ENCODE measurements around the gene DOCK7.

Gene DOCK7

DNA sequence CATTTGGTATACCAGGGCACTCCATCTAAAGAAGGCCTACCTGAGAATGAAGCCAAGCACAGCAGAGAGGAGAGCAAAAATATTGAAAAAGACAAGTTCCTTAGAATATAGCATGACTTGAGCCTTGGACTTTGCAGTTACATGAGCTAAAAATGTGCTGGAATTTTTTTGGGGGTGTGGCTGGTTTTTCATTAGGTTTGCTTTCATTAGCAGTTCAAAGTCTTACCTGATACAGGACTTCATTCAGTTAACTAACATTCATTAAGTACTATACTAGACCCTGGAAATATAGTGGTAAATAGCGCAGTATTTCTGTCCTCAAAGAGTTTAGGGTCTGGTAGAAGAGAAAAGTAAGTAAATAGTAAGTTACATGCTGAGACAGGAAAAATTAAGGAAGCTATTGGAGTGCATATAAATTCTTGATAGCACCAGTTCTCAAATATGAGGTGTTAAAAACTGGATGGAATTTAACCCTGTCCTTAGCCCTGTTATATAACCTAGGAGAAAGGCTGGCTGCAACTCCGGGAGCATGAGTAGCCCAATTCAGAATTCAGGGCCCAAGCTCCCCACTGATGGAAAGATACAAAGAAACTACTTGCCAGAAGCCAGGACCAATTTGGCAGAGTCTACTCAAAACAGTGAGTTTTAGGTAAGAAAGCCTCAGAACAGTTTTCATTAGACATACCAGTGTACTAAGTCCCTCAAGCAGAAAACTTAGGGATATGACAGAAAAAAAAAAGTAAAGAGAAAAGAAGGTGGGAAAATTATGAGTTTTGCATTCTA, 3.1 kb upstream of the DOCK7 start:
- H4K8ac ChIP-seq (ENCODE audit: low read length) = no peak overlapping the region
- H2BK12ac ChIP-seq (ENCODE audit: low read length in 2 of 2) = peak overlapping the region in 1 of 2 experiments; percentile 91

DNA sequence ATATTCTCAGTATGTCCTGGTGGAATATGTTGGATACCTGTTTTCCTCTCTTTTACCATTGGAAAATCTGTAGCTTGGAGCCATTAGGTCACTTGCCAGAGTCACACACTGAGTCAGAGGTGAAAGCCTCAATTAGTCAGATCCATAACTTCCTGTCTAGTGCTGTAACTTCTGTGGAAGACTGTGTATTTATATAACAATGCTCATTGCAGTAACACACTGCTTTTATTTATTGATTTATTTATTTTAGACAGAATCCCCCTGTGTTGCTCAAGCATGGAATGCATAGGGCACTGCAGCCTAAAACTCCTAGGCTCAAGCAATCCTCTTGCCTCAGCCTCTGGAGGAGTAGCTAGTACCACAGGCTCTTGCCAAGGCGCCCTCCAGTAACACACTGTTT, 1.3 kb upstream of the DOCK7 start:
- Histone ChIP-seq H3K79me1 (replicated peaks; ENCODE audit: low read length, poor library complexity, severe bottlenecking) (peaks cover 12% of the 10 kb centered on the region), H3K4me3 (ENCODE audit: insufficient read depth in 1 of 2, low read depth in 1 of 2, low read length in 2 of 2) (peak overlapping the region in 1 of 2 experiments; percentile 66), H4K91ac (ENCODE audit: low read length) (no peak overlapping the region), H3K4me1 (ENCODE audit: control insufficient read depth, insufficient read depth, low read depth, low read length) (peaks cover 9% of the 10 kb centered on the region), H3K4me2 (ENCODE audit: low read length, poor library complexity, severe bottlenecking) (no peak overlapping the region), H3K27ac (ENCODE audit: low read length, poor library complexity, severe bottlenecking) (peak overlapping the region; percentile 28), H3K23ac (ENCODE audit: low read length in 2 of 2) (no peak overlapping the region), H4K8ac (ENCODE audit: low read length) (no peak overlapping the region), H2AK5ac (ENCODE audit: low read length, severe bottlenecking) (no peak overlapping the region), H2BK12ac (ENCODE audit: low read length in 2 of 2) (no peak overlapping the region), H2BK15ac (ENCODE audit: low read depth, poor library complexity, severe bottlenecking) (no peak overlapping the region), H3K4ac (ENCODE audit: low read depth in 1 of 2, low read length in 2 of 2) (peak overlapping the region in 1 of 2 experiments; percentile 26), H3K27me3 (ENCODE audit: control insufficient read depth in 1 of 2, insufficient read depth in 1 of 2, low read length in 2 of 2) (no peaks in the 10 kb centered on the region), H3K36me3 (ENCODE audit: control insufficient read depth in 1 of 2, insufficient read depth in 2 of 2, low read depth in 1 of 2, low read length in 2 of 2) (no peaks in the 10 kb centered on the region), H2AFZ (ENCODE audit: low read depth, low read length) (no peak overlapping the region), H3K14ac (ENCODE audit: low read length in 2 of 2) (no peak overlapping the region), H2BK5ac (ENCODE audit: low read depth, low read length, poor library complexity, severe bottlenecking) (no peak overlapping the region), H3K9ac (ENCODE audit: low read length) (peak overlapping the region; percentile 90), H3K9me3 (ENCODE audit: control insufficient read depth, low read length) (no peaks in the 10 kb centered on the region), H3K18ac (ENCODE audit: low read depth in 1 of 2, low read length in 2 of 2) (peak overlapping the region in 1 of 2 experiments; percentile 77), H2BK120ac (ENCODE audit: low read depth, low read length) (no peak overlapping the region)
- WGBS = 38% methylated on average over 1 of the region's 1 CpG
- peak; percentile 90 for DNase-seq

More for the DNA sequence above, 3.1 kb upstream of the DOCK7 start:
- no peaks in the 10 kb centered on the region for H3K36me3 ChIP-seq (ENCODE audit: control insufficient read depth in 1 of 2, insufficient read depth in 2 of 2, low read depth in 1 of 2, low read length in 2 of 2)
- peaks cover 7% of the 10 kb centered on the region for H3K4me1 ChIP-seq (ENCODE audit: control insufficient read depth, insufficient read depth, low read depth, low read length)
- no peak overlapping the region for H3K23ac ChIP-seq (ENCODE audit: low read length in 2 of 2)
- no peaks in the 10 kb centered on the region for H3K9me3 ChIP-seq (ENCODE audit: control insufficient read depth, low read length)
- no peak overlapping the region for H3K14ac ChIP-seq (ENCODE audit: low read length in 2 of 2)
- peak overlapping the region in 1 of 2 experiments; percentile 8 for H3K18ac ChIP-seq (ENCODE audit: low read depth in 1 of 2, low read length in 2 of 2)
- H3K79me1 ChIP-seq (replicated peaks; ENCODE audit: low read length, poor library complexity, severe bottlenecking) = peaks cover 12% of the 10 kb centered on the region
- DNase-seq = no peak
- no peak overlapping the region for H3K4me2 ChIP-seq (ENCODE audit: low read length, poor library complexity, severe bottlenecking)
- H2BK120ac ChIP-seq (ENCODE audit: low read depth, low read length) = no peak overlapping the region
- H3K27me3 ChIP-seq (ENCODE audit: control insufficient read depth in 1 of 2, insufficient read depth in 1 of 2, low read length in 2 of 2) = no peaks in the 10 kb centered on the region
- no peak overlapping the region for H4K91ac ChIP-seq (ENCODE audit: low read length)
- H3K4ac ChIP-seq (ENCODE audit: low read depth in 1 of 2, low read length in 2 of 2) = no peak overlapping the region
- no peak overlapping the region for H2AFZ ChIP-seq (ENCODE audit: low read depth, low read length)
- H3K4me3 ChIP-seq (ENCODE audit: insufficient read depth in 1 of 2, low read depth in 1 of 2, low read length in 2 of 2) = peak overlapping the region in 1 of 2 experiments; percentile 66
- WGBS = 100% methylated on average over 2 of the region's 2 CpGs
- H2AK5ac ChIP-seq (ENCODE audit: low read length, severe bottlenecking) = no peak overlapping the region
- peak overlapping the region; percentile 90 for H3K9ac ChIP-seq (ENCODE audit: low read length)
- no peak overlapping the region for H2BK15ac ChIP-seq (ENCODE audit: low read depth, poor library complexity, severe bottlenecking)
- H3K27ac ChIP-seq (ENCODE audit: low read length, poor library complexity, severe bottlenecking) = no peak overlapping the region
- H2BK5ac ChIP-seq (ENCODE audit: low read depth, low read length, poor library complexity, severe bottlenecking) = no peak overlapping the region

DNA sequence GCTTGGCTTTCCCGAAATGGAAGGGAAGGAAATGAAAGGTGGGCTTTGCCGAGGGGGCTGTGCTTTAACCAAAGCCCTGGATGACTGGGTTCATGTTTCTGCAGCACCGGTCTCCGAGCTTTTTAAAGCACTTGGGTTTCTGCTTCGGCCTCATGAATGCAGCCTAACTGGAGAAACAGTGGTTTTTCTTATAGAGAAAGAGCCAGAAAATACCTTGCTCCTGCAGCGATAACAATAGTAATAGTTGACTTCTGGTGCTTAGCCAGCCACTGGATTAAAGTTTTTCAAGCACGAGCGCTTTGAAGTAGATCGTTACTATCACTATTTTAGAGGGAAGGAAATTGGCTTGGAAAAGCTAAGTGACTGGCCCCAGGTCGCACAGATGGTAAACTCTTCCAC, 500 bp upstream of the DOCK7 start:
- 0% methylated on average over 9 of the region's 10 CpGs for WGBS
- Histone ChIP-seq H3K27me3 (ENCODE audit: control insufficient read depth in 1 of 2, insufficient read depth in 1 of 2, low read length in 2 of 2) (no peaks in the 10 kb centered on the region), H3K27ac (ENCODE audit: low read length, poor library complexity, severe bottlenecking) (peak overlapping the region; percentile 54), H3K9ac (ENCODE audit: low read length) (peak overlapping the region; percentile 90), H2BK15ac (ENCODE audit: low read depth, poor library complexity, severe bottlenecking) (no peak overlapping the region), H3K36me3 (ENCODE audit: control insufficient read depth in 1 of 2, insufficient read depth in 2 of 2, low read depth in 1 of 2, low read length in 2 of 2) (no peaks in the 10 kb centered on the region), H3K4me3 (ENCODE audit: insufficient read depth in 1 of 2, low read depth in 1 of 2, low read length in 2 of 2) (peak overlapping the region; percentile 91 to 92), H2BK5ac (ENCODE audit: low read depth, low read length, poor library complexity, severe bottlenecking) (no peak overlapping the region), H2AFZ (ENCODE audit: low read depth, low read length) (peak overlapping the region; percentile 68), H3K79me1 (replicated peaks; ENCODE audit: low read length, poor library complexity, severe bottlenecking) (peaks cover 9% of the 10 kb centered on the region), H3K9me3 (ENCODE audit: control insufficient read depth, low read length) (no peaks in the 10 kb centered on the region), H2AK5ac (ENCODE audit: low read length, severe bottlenecking) (no peak overlapping the region), H3K4ac (ENCODE audit: low read depth in 1 of 2, low read length in 2 of 2) (peak overlapping the region in 1 of 2 experiments; percentile 100), H2BK120ac (ENCODE audit: low read depth, low read length) (peak overlapping the region; percentile 21), H3K4me1 (ENCODE audit: control insufficient read depth, insufficient read depth, low read depth, low read length) (peaks cover 12% of the 10 kb centered on the region), H4K91ac (ENCODE audit: low read length) (peak overlapping the region; percentile 30), H2BK12ac (ENCODE audit: low read length in 2 of 2) (peak overlapping the region in 1 of 2 experiments; percentile 37), H3K23ac (ENCODE audit: low read length in 2 of 2) (no peak overlapping the region), H3K4me2 (ENCODE audit: low read length, poor library complexity, severe bottlenecking) (peak overlapping the region; percentile 59), H3K14ac (ENCODE audit: low read length in 2 of 2) (peak overlapping the region in 1 of 2 experiments; percentile 26), H3K18ac (ENCODE audit: low read depth in 1 of 2, low read length in 2 of 2) (peak overlapping the region; percentile 46 to 95), H4K8ac (ENCODE audit: low read length) (peak overlapping the region; percentile 19)
- DNase-seq = no peak

DNA sequence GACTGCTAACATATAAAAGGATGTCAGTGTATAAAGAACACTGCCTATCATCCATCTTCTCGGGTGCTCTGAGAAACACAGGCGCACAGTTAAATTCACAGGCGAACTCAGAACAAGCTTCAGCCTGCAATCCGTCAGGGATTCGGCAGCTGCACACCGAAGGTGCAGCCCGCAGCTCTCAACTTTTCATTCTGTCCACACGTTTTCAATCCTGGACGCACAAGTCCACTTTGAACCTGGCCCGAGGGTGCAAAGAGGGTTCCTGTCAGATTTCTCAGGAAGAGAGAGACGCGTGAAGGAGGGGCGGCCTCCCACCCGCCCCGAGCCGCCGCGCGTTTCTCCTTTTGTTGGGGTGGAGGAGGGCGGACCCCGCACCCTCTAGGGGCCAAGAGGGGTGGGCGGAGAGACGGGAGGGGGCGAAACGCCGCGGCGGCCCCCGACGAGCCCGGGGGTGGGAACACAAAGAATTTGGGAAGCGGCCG, 724 bp downstream of the DOCK7 start:
- peak overlapping the region in 1 of 2 experiments; percentile 100 for H3K4ac ChIP-seq (ENCODE audit: low read depth in 1 of 2, low read length in 2 of 2)
- H2AFZ ChIP-seq (ENCODE audit: low read depth, low read length) = peak overlapping the region; percentile 51
- H3K79me1 ChIP-seq (replicated peaks; ENCODE audit: low read length, poor library complexity, severe bottlenecking) = peaks cover 5% of the 10 kb centered on the region
- peak overlapping the region; percentile 71 for H3K4me2 ChIP-seq (ENCODE audit: low read length, poor library complexity, severe bottlenecking)
- no peak overlapping the region for H2BK15ac ChIP-seq (ENCODE audit: low read depth, poor library complexity, severe bottlenecking)
- peak overlapping the region; percentile 46 to 95 for H3K18ac ChIP-seq (ENCODE audit: low read depth in 1 of 2, low read length in 2 of 2)
- H3K27ac ChIP-seq (ENCODE audit: low read length, poor library complexity, severe bottlenecking) = peak overlapping the region; percentile 35
- no peaks in the 10 kb centered on the region for H3K36me3 ChIP-seq (ENCODE audit: control insufficient read depth in 1 of 2, insufficient read depth in 2 of 2, low read depth in 1 of 2, low read length in 2 of 2)
- no peak overlapping the region for H2BK5ac ChIP-seq (ENCODE audit: low read depth, low read length, poor library complexity, severe bottlenecking)
- H3K4me3 ChIP-seq (ENCODE audit: insufficient read depth in 1 of 2, low read depth in 1 of 2, low read length in 2 of 2) = peak overlapping the region; percentile 91 to 92
- peak overlapping the region; percentile 93 for H2BK120ac ChIP-seq (ENCODE audit: low read depth, low read length)
- peak; percentile 45 for DNase-seq
- no peak overlapping the region for H4K91ac ChIP-seq (ENCODE audit: low read length)
- WGBS = 0% methylated on average over 27 of the region's 33 CpGs
- peak overlapping the region; percentile 87 for H4K8ac ChIP-seq (ENCODE audit: low read length)
- H3K27me3 ChIP-seq (ENCODE audit: control insufficient read depth in 1 of 2, insufficient read depth in 1 of 2, low read length in 2 of 2) = no peaks in the 10 kb centered on the region
- no peak overlapping the region for H3K23ac ChIP-seq (ENCODE audit: low read length in 2 of 2)
- H2AK5ac ChIP-seq (ENCODE audit: low read length, severe bottlenecking) = no peak overlapping the region
- peaks cover 12% of the 10 kb centered on the region for H3K4me1 ChIP-seq (ENCODE audit: control insufficient read depth, insufficient read depth, low read depth, low read length)
- peak overlapping the region in 1 of 2 experiments; percentile 37 for H2BK12ac ChIP-seq (ENCODE audit: low read length in 2 of 2)
- no peaks in the 10 kb centered on the region for H3K9me3 ChIP-seq (ENCODE audit: control insufficient read depth, low read length)
- H3K14ac ChIP-seq (ENCODE audit: low read length in 2 of 2) = peak overlapping the region in 1 of 2 experiments; percentile 76
- H3K9ac ChIP-seq (ENCODE audit: low read length) = peak overlapping the region; percentile 90

All from mesenchymal stem cell (in vitro differentiated cells and primary cell).